HG03064 (cell line): Measurements from ENCODE around the gene CCR8.
A peak's percentile ranks its signal among the peaks of the same experiment; 100 is the strongest.
"Not testable (repeated sequence)": the region's sequence is repeated elsewhere in the genome, so short reads cannot be mapped to it uniquely, and the experiment has no call there.

ENCODE experiments used
- ATAC-seq: cut with Tn5 transposase; IDR thresholded peaks from one replicate; pipeline ENCODE4 v1.9.1; 2021; ENCODE audit warnings: low read depth; ENCODE audit not compliant: unreplicated experiment

The CCR8 gene

DNA sequence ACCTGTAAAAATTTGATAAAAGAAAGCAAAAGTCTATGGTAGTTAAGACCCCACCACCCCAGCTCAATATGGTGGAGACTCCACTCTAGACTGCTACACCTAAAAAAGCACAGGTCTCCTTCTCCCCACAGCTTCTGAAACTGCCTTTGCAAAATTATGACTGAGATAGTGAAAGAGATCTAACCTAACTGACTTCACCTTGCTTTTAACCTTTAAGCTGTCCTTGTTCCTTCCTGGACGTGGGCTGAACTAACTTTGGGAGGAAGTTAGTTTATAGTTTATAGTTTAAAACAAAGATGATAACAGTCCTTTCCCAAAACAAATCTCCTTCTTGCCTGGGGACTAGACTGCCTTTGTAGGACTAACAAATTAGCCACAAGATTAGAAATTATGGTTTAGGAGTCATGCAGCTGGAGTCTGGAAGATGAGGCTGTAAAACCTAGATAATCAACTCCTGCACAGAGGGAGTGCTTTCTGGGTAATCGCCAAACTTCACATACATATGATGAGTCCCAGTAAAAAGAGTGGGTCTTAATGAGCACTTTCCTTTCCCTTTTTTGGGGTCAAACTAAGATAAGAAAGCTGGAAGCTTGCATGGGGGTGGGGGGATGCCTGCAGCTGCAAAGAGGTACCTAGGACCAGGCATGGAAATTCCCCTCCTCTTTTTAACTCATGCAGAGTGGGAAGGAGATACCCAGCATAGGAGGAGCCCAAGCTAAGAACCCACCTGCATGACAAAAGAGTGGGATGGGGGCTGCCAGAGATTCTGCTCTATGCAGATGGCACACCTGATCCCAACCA lies 17.5 kb downstream of the CCR8 start:
- ATAC-seq: peak; percentile 86

DNA sequence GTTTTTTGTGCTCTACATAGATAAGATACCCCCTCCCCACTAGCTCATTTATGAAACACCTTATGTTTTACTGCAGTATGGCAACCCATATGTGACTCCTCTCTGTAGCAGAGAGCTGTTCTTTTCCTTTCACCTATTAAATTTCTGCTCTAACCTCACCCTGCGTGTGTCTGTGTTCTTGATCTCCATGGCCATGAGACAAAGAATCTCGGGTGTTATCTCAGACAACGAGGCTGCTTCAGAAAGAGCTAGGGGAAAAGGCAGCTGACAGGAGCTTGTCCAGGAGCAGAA lies 18.0 kb downstream of the CCR8 start:
- ATAC-seq: no peak

DNA sequence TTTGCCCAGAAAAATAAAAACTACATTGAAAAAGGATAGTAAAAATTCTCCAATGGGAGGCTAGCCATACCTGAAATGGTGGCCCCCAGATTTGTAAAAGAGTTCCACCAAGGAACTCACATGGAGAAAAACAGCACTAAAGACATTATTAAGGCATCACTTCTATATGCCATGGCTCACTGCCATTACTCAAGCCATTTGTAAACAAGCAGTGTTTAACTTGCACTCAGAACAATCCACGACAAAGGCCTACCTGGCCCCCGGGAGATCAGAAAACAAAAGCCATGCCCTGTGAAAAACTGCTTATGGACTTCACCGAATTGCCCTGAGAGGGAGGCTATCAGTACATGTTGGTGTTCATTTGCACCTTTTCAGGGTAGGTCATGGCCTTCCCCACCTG lies 19.6 kb downstream of the CCR8 start:
- no peak for ATAC-seq

DNA sequence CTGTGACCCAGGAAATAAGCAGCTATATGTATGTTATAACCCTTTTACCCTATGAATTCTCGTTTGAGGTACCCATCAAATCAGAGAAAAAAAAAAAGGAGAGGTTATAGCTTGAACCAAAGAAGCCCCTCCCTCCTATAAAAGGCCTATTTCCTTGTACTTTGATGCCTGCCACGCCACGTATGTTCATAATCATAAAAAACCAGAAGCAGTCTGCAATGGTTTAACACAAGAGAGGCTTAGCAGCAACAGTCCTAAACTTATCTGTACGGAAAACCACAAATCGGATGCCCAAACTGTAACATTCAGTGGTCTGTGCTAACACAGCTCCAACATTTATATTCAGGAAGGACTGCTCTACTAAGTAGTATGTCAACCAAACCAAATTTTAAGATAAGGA lies 21.2 kb downstream of the CCR8 start:
- ATAC-seq: no peak

DNA sequence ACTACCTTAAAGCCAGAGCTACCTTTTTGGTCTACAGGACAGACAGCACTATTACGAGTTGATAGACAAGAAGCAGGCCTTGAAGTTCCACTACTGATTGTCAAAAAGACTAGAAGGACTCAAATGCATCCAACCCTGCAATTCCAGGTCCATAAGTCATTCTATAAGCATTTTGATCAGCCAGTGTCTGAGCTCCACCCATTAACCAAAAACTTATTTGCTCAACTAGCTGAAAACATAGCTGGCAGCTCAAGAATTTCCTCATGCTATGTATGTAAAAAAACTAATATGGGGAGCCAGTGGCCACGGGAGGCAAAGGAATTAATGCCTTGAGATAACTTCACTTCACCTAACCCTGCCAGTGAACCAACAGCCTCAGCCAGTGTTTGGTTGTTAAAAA lies 21.6 kb downstream of the CCR8 start:
- not testable (repeated sequence) for ATAC-seq

DNA sequence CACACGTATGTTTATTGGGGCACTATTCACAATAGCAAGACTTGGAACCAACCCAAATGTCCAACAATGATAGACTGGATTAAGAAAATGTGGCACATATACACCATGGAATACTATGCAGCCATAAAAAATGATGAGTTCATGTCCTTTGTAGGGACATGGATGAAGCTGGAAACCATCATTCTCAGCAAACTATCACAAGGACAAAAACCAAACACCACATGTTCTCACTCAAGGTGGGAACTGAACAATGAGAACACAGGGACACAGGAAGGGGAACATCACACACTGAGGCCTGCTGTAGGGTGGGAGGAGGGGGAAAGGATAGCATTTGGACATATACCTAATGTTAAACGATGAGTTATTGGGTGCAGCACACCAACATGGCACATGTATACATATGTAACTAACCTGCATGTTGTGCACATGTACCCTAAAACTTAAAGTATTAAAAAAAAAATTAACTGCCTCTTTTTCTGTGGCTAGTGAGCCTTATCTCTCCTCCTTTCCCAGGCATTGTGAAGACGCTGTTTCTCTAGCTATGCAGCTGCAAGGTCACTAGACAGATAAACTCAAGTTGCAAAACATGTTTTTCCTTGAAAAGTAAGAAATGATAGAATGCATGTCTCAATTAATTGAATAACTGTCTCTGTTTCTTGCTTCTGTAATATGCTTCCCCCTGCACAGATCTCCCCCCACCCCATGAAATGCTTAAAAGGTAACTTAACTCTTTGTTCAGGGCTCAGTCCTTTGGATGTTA lies 23.8 kb downstream of the CCR8 start:
- not testable (repeated sequence) for ATAC-seq

DNA sequence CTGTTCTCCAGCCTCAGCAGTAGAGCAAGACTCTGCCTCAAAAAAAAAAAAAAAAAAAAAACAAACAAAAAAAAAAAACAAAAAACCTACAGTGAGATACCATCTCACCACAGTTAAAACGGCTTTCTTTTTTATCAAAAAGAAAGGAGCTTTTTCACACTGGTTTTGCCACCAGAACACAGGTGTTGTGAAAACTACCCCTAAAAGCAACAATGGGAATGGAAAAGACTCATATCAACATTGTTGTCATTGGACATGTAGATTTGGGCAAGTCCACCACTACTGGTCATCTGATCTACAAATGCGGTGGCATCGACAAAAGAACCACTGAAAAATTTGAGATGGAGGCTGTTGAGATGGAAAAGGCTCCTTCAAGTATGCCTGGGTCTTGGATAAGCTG lies 28.8 kb downstream of the CCR8 start:
- no peak for ATAC-seq

DNA sequence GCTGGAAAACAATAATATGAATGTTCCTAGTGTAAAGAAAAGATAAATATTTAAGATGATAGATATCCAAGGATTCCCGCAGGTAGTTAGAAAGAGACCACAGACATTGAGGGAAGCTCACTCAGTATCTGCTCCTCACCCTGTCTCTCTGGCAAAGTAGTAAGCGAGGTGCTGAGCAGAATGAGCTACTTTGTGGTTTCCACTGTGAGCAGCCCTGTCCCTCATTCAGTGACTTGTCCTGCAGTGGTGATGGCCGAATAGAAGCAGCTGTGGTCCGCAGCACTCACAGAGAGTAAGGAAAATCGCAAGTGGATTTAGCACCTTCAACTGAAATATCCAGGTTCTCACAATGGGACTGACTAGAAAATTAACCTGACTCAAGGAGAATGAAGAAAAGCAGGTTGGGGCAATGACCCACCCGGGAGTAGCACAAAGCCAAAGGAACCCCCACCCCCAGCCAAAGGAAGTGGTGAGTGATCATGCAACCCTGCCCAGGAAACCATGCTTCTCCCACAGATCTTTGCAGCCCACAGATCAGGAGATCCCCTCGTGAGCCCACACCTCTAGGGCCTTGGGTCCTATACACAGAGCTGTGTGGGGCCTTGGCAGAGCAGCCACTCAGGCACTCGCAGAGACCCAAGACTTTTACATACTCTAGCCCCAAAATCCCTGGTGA lies 31.9 kb downstream of the CCR8 start:
- ATAC-seq: no peak

DNA sequence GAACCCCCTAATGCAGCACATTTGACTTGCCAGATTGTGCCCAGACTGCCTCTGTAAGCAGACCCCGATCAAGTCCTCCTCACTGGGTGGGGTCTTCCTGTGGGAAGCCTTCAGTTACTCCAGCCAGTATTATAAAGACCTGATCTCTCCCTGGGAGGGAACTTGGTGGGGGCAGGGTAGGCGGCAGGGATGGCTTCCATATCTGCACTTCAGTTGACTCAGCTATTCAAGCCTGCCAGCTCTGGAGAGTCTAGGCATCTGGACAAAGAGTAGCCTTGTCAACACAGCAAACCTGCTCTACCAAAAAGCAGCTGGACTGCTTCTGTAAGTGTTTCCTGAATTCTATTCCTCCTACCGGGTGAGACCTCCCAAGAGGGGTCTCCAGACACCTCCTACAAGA lies 32.7 kb downstream of the CCR8 start:
- ATAC-seq: no peak

DNA sequence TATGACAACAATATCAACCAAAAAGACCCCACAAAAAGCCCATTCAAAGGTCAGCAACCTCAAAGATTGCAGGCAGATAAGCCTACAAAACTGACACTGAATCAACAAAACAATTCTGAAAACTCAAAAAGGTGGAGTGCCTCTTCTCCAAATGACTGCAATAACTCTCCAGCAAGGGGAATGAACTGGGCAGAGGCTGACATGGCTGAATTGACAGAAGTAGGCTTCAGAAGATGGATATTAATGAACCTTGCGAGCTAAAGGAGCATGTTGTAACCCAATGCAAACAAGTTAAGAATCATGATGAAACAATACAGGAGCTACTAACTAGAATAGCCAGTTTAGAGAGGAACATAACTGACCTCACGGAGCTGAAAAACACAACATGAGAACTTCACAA lies 33.3 kb downstream of the CCR8 start:
- ATAC-seq: no peak

DNA sequence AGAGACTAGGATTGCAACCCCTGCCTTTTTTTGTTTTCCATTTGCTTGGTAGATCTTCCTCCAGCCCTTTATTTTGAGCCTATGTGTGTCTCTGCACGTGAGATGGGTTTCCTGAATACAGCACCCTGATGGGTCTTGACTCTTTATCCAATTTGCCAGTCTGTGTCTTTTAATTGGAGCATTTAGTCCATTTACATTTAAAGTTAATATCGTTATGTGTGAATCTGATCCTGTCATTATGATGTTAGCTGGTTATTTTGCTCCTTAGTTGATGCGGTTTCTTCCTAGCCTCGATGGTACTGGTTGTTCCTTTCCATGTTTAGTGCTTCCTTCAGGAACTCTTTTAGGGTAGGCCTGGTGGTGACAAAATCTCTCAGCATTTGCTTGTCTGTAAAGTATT lies 40.9 kb downstream of the CCR8 start:
- not testable (repeated sequence) for ATAC-seq

DNA sequence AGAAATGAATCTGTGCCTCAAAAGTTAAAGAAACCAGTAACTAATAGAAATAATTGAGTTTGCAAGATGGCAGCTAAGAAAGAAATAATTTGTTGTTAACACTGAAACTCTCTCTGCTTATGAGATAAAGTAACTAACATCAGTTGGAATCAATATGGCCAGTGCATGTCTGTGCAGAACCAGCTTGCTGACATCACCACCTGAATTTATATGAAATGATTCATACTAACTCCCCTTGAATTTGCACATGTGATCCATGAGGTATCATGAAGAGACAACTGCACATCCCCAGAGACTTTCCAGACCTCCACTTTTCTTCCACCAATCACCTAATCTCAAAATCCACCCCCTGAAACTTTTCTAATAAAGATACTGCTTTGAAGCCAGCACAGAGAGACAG lies 43.3 kb downstream of the CCR8 start:
- ATAC-seq: no peak

DNA sequence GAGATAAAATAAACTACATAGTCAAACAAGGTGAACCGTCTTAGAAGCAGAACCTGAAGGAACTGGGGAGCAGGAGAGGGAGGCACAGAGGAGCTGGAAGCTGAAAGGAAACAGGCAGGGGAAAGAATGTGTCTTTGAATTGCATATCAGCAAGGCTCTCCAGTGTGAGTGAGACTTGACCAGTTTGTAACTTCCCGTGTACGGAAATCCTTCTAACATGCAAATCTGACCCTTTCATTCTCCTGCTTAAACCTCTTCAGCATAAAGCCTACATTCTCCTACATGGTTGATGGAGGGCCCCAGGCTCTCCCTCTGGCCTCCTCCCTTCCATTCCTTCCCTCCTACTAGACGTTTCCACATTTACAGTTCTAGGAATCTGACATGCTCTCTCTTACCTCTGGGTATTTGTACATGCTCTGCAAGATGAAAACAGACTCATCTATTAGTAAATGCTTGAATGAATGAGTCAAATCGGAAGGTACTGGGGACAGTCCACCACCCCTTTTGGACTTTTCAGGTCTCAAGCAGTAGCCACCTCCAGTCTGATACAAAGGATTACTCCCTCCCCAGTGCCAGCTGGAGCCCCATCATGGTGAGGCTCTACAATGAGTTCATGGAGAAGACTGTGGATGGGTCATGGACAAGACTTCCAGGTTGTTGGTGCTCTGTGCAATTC lies 47.6 kb downstream of the CCR8 start:
- no peak for ATAC-seq

DNA sequence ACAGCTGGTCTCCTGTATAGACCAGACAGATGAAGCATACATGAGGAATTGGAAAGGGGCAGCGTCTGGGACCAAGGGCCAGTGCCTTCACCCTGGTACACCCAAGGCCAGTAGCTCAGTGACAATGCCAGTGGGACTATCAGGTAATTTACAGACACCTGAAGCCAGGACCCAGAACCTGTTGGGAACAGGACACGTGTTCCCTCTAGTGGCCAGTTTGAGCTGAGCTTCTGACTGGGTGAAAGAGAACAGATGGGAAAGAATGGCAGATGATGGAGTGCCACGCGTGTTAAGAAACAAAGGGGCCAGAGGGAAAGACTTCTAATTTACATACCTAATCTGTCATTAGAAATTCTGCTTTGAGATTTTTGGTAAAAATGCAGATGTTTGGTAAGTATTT lies 48.6 kb downstream of the CCR8 start:
- no peak for ATAC-seq

DNA sequence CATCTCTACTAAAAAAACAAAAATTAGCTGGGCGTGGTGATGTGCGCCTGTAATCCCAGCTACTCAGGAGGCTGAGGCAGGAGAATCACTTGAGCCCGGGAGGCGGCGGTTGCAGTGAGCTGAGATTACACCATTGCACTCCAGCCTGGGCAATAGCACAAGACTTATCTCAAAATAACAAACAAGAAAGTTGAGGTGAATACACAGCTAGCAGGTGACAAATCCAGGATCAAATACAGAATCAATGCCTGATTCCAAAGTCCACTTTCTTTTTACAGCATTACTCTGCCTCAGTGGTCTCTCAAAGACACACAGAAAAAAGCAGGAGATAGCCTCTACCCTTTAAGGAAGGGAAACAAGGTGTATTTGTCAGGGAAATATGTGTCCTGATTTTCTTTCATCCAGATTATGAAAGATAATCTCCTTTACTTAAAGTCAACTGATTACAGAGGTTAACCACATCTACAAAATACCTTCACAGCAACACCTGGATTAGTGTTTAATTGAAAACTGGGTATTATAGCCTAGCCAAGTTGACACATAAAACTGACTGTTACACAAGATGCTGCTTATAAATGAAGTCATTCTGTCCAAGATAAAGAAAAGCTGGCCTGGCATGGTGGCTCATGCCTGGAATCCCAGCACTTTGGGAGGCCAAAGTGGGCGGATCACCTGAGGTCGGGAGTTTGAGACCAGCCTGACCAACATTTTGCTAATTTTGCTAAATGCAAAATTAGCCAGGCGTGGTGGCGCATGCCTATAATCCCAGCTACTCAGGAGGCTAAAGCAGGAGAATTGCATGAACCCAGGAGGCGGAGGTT lies 49.7 kb downstream of the CCR8 start:
- no peak for ATAC-seq

DNA sequence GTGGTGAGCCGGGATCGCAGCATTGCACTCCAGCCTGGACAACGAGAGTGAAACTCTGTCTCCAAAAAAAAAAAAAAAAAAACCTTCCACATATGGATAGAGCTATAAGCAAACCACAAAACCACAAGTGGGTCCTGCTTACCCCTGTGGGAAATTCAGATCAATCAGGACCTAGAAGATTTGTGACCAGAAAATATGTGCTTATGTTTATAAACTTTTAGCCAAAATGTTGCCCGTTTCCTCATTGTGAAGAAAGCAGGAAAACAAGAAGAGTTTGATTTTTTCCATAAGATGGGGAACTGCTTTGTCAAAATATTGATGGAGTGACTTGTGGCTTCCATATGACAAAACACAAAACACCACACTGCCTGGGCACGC lies 50.3 kb downstream of the CCR8 start:
- no peak for ATAC-seq

DNA sequence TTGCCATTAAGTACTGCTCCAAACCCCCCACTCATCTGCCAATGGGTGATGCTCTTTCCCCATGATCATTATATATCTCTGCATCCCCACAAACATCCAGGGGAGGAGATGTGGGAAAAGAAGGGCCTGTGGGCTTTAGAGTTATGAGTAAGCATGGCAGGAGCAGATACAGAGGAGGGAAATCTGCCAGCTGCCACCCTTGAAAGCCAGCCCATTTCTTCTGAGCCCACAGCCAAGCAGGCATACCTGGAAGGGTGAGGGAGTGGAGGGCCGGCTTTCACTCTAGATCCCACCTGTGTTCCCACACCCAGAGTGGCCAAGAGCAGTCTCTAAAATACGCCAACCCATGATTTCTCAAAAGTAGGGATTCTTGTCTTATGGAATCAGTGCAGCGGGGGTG lies 51.9 kb downstream of the CCR8 start:
- ATAC-seq: no peak
